Gastroesophageal sphincter (tissue), 3 donors: ENCODE results near the gene AMBP.

Experiments used
- CTCF ChIP-seq, 4 experiments: fragments of 200-600 bp in 2 of 4; fragments of 450-650 bp in 2 of 4; sonication (generic) in 1 of 4; IDR thresholded peaks; one replicate each; pipeline ENCODE4 v1.5.1; 2017 to 2019; ENCODE audit warnings: antibody characterized with exemption in 4 of 4, mild to moderate bottlenecking in 2 of 4, moderate library complexity in 2 of 4
- EP300 ChIP-seq: sonication (generic); formaldehyde crosslinking; IDR thresholded peaks from one replicate; pipeline ENCODE4 v1.6.1; 2017; ENCODE audit warnings: antibody characterized with exemption, mild to moderate bottlenecking
- POLR2A ChIP-seq, 2 donors: fragments of 450-650 bp; IDR thresholded peaks; one replicate each; pipeline ENCODE4 v1.6.1; 2017; ENCODE audit warnings: antibody characterized with exemption in 2 of 2, mild to moderate bottlenecking in 2 of 2, moderate library complexity in 1 of 2
- POLR2AphosphoS5 ChIP-seq: sonication (generic); formaldehyde crosslinking; IDR thresholded peaks from one replicate; pipeline ENCODE4 v1.6.1; 2017; ENCODE audit warnings: antibody characterized with exemption

DNA sequence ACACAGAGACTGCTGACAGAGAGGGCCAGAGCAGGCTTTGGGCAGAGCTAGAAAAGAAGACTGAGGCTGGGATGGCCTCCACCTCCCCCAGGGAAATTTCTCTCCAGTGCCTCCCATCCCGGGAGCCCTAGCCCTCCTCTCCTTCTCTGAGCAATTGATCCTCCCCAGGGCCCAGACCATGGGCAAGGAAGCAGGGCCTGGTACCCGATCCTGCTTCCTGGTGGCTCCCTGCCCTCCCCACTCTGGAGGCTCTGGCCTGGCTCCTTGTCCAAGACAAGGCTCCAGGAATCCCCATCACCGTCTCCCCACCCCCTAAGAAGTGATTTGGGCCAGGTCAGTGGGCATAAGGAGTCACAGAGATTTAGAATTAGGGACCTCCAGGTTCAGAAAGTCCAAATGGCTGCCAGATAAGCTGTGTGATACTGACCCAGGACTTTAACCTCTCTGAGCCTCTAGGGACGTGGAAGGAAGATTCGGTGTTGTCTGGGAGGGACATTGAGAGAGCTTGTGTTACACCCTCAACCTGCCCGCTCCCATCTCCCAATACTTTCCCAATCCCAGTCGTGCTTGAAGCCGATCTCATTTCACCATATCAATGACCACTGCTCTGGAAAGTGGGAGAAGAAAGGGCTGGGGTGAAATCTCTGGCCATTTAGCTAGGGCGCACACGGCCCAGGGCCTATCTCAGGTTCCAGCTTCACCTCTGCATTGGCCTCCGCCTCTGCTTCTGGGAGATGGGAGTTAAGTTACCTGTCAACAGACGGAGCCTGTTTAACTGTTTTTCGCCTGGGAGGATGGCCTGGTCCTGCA, 46.8 kb upstream of the AMBP start:
- TF ChIP-seq POLR2AphosphoS5 (no peak), POLR2A (IDR thresholded peaks at IDR 0.05) (no peak), CTCF (IDR thresholded peaks at IDR 0.05) (no peak), EP300 (no peak)
